ENCODE measurements around the gene EEF1AKMT2.
"Not testable (repeated sequence)": the region's sequence is repeated elsewhere in the genome, so short reads cannot be mapped to it uniquely, and the experiment has no call there.

EEF1AKMT2 gene

DNA sequence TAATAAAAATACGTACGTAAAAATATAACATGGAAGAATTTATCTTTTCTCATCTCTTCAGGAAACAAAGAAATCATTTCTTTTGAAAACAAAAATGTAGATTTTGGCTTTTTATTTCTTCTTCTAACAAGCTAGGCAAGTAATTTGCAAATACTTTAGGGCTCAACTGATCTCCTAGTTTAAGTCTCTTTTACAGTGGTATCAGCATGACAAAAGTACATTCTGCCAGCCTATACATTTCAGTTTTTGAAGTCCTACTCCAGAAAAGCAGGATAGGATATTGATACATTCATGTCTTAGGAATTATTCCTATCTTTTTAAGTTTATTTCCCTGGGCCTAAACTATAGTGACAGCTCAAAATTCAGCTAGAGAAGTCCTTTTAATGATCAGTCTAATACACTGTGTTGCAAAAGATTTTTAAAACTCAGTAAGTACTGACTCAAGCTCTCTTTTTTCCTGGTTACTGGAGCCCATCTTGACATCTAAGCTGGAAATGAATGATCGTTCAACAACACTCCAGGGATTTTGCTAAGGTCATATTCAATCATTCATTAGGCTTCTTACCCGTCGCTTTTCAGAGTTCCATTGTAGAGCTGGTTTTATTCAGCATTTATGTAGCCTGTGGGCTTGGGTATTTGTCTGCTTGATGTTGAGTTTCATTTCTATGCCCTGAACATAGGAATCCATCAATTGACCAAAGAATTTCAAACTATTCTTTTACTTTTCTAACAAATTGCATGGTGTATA, 35.4 kb downstream of the EEF1AKMT2 start:
- Histone ChIP-seq H2AFZ (ENCODE audit: low read length, unreplicated experiment) (no peak overlapping the region), H3K36me3 (ENCODE audit: insufficient read depth, low read length) (peaks cover 4% of the 10 kb centered on the region; the same call in 1 of the 2 replicates), H3K4me3 (ENCODE audit: low read depth, low read length) (no peak overlapping the region), H3K27ac (ENCODE audit: low read depth, low read length) (no peak overlapping the region), H3K27me3 (ENCODE audit: insufficient read depth, low read length) (no peaks in the 10 kb centered on the region), H3K79me2 (ENCODE audit: control insufficient read depth, insufficient read depth, low read length, unreplicated experiment) (no peaks in the 10 kb centered on the region), H3K4me1 (ENCODE audit: control insufficient read depth, insufficient read depth, low read length, unreplicated experiment) (no peaks in the 10 kb centered on the region)

DNA sequence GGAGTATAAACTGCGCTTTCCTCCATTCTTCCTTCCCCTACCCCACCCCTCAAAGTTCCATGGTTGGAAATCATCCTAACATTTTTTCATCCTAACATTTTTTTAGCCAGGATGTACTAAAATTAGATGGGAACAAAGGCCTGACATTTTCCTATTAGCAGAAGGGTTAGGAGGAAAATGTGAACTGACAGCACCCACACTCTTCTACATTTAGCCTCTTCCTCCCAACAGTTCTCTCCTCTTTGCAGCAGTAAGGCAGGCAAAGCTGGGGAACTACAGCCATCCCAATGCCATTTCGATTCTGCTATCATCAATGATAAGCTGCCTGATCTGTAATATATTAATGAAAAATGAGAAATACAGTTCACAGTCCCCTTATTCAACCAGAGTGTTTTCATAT, 36.1 kb downstream of the EEF1AKMT2 start:
- H3K27ac ChIP-seq (ENCODE audit: low read depth, low read length), result no peak overlapping the region
- peaks cover 4% of the 10 kb centered on the region; the same call in 1 of the 2 replicates for H3K36me3 ChIP-seq (ENCODE audit: insufficient read depth, low read length)
- no peak overlapping the region for H2AFZ ChIP-seq (ENCODE audit: low read length, unreplicated experiment)
- no peaks in the 10 kb centered on the region for H3K79me2 ChIP-seq (ENCODE audit: control insufficient read depth, insufficient read depth, low read length, unreplicated experiment)
- H3K4me1 ChIP-seq (ENCODE audit: control insufficient read depth, insufficient read depth, low read length, unreplicated experiment), result no peaks in the 10 kb centered on the region
- no peaks in the 10 kb centered on the region for H3K27me3 ChIP-seq (ENCODE audit: insufficient read depth, low read length)
- no peak overlapping the region for H3K4me3 ChIP-seq (ENCODE audit: low read depth, low read length)

DNA sequence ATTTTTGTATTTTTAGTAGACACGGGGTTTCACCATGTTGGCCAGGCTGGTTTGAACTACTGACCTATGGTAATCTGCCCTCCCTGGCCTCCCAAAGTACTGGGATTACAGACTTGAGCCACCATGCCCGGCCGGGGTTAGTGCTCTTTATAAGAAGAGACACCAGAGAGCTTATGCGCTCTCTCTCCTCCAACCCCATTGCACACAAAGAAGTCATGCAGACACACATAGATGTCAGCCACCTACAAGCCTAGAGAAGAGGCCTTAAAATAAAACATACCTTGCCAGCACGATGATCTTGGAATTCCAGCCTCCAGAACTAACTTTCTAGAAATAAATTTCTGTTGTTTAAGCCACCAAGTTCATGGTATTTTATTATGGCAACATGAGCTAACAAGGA, 37.5 kb downstream of the EEF1AKMT2 start:
- H3K36me3 ChIP-seq (ENCODE audit: insufficient read depth, low read length), result peaks cover 4% of the 10 kb centered on the region; the same call in 1 of the 2 replicates
- H3K27me3 ChIP-seq (ENCODE audit: insufficient read depth, low read length), result no peaks in the 10 kb centered on the region
- H3K79me2 ChIP-seq (ENCODE audit: control insufficient read depth, insufficient read depth, low read length, unreplicated experiment), result no peaks in the 10 kb centered on the region
- peaks cover under 1% of the 10 kb centered on the region for H3K4me1 ChIP-seq (ENCODE audit: control insufficient read depth, insufficient read depth, low read length, unreplicated experiment)
- no peak overlapping the region for H3K4me3 ChIP-seq (ENCODE audit: low read depth, low read length)
- H2AFZ ChIP-seq (ENCODE audit: low read length, unreplicated experiment), result no peak overlapping the region
- H3K27ac ChIP-seq (ENCODE audit: low read depth, low read length), result no peak overlapping the region

DNA sequence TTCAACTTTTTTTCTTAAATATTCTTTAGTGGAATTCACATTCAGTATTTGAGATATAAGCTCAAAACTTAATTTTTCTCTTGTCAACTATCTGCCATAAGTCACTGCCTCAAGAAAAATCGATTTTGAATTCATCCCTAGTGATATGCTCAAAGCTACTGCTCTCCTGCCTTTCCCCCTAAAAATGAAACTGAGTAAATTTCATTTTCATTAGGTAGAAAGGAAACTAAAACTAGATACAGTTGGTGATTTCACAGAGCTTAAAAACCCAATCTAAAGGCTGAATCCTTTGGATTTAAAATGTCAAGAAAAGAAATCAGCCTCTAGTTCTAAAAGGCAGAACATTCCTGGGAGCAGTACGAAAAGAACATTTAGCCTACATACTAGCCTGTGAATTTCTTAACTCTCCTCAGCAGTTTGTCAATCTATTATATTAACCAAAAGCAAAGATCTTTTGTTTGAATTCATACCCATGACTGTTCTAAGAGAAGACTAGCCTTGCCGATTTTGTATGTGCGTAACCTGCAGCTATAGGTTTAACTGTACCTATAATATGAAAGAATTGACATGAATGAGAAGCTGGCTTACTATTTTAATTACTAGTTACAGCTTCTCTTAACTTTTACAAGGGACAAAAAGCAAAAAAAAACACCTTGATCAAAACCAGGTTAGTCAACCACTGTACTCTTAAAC, 42.6 kb downstream of the EEF1AKMT2 start:
- H2AFZ ChIP-seq (ENCODE audit: low read length, unreplicated experiment), result no peak overlapping the region
- H3K27ac ChIP-seq (ENCODE audit: low read depth, low read length), result no peak overlapping the region
- no peaks in the 10 kb centered on the region for H3K36me3 ChIP-seq (ENCODE audit: insufficient read depth, low read length)
- no peaks in the 10 kb centered on the region for H3K79me2 ChIP-seq (ENCODE audit: control insufficient read depth, insufficient read depth, low read length, unreplicated experiment)
- peaks cover 21% of the 10 kb centered on the region for H3K4me1 ChIP-seq (ENCODE audit: control insufficient read depth, insufficient read depth, low read length, unreplicated experiment)
- no peaks in the 10 kb centered on the region for H3K27me3 ChIP-seq (ENCODE audit: insufficient read depth, low read length)
- H3K4me3 ChIP-seq (ENCODE audit: low read depth, low read length), result no peak overlapping the region

DNA sequence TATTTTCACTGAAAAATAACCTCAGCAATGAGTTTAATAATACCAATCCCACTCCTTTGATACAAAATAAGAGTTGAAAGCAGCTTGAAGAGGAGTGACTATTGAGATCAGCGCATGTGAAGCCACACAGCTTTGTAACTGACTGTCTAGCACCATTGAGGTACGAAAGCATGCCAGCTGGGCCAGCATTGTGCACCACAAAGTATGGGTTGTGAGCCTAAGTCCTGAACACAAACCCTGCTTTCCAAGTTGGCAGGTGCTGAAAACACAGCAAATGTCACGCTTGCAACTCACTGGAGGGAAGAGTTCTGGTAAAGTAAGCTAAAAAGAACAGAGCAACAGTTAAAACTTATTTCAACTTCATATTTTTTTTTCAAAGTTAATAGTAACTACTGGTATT, 43.5 kb downstream of the EEF1AKMT2 start:
- Histone ChIP-seq H3K4me1 (ENCODE audit: control insufficient read depth, insufficient read depth, low read length, unreplicated experiment) (peaks cover 21% of the 10 kb centered on the region), H3K27me3 (ENCODE audit: insufficient read depth, low read length) (no peaks in the 10 kb centered on the region), H2AFZ (ENCODE audit: low read length, unreplicated experiment) (no peak overlapping the region), H3K79me2 (ENCODE audit: control insufficient read depth, insufficient read depth, low read length, unreplicated experiment) (no peaks in the 10 kb centered on the region), H3K4me3 (ENCODE audit: low read depth, low read length) (no peak overlapping the region), H3K36me3 (ENCODE audit: insufficient read depth, low read length) (no peaks in the 10 kb centered on the region), H3K27ac (ENCODE audit: low read depth, low read length) (no peak overlapping the region)

DNA sequence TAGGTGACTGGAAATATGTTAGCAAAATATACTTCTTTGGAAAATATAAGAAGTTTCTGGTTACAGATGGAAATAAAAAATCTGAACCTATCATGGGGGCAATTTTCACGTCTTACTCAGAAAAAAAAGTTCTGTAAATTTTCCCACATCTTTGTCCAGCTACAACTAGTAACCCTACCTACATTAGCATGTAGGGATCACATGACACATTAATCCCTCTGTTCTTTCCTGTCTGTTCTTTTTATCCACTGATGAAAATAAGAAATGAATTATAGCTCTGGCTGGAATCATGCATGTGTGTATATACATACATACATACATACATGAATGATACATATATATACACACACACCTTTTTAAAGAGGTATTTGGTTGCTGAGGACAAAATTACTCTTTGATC, 43.9 kb downstream of the EEF1AKMT2 start:
- H3K4me3 ChIP-seq (ENCODE audit: low read depth, low read length), result no peak overlapping the region
- no peaks in the 10 kb centered on the region for H3K36me3 ChIP-seq (ENCODE audit: insufficient read depth, low read length)
- no peaks in the 10 kb centered on the region for H3K27me3 ChIP-seq (ENCODE audit: insufficient read depth, low read length)
- no peak overlapping the region for H3K27ac ChIP-seq (ENCODE audit: low read depth, low read length)
- no peak overlapping the region for H2AFZ ChIP-seq (ENCODE audit: low read length, unreplicated experiment)
- H3K79me2 ChIP-seq (ENCODE audit: control insufficient read depth, insufficient read depth, low read length, unreplicated experiment), result peaks cover 4% of the 10 kb centered on the region
- H3K4me1 ChIP-seq (ENCODE audit: control insufficient read depth, insufficient read depth, low read length, unreplicated experiment), result peaks cover 21% of the 10 kb centered on the region

DNA sequence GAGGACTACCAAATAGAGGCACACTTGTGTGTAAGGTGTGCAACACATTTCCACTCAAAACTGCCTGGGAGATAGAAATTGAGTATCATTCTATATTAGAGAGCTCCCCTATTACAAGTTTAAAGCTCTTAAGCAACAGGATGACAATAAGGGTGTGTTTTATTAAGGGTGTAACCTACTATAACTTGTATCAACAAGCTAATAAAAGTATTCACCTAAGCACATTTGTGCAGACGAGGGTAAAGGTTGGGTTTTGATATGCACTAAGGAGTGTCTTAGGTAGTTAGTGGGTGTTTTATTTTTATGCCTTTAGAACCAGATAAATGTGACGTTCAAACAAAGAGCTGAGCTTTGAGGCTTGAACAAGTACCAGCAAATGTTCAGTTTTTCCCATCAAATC, 44.7 kb downstream of the EEF1AKMT2 start:
- H3K36me3 ChIP-seq (ENCODE audit: insufficient read depth, low read length), result no peaks in the 10 kb centered on the region
- no peak overlapping the region for H3K4me3 ChIP-seq (ENCODE audit: low read depth, low read length)
- H3K79me2 ChIP-seq (ENCODE audit: control insufficient read depth, insufficient read depth, low read length, unreplicated experiment), result peaks cover 6% of the 10 kb centered on the region
- no peaks in the 10 kb centered on the region for H3K27me3 ChIP-seq (ENCODE audit: insufficient read depth, low read length)
- no peak overlapping the region for H2AFZ ChIP-seq (ENCODE audit: low read length, unreplicated experiment)
- H3K4me1 ChIP-seq (ENCODE audit: control insufficient read depth, insufficient read depth, low read length, unreplicated experiment), result peaks cover 23% of the 10 kb centered on the region
- H3K27ac ChIP-seq (ENCODE audit: low read depth, low read length), result no peak overlapping the region

DNA sequence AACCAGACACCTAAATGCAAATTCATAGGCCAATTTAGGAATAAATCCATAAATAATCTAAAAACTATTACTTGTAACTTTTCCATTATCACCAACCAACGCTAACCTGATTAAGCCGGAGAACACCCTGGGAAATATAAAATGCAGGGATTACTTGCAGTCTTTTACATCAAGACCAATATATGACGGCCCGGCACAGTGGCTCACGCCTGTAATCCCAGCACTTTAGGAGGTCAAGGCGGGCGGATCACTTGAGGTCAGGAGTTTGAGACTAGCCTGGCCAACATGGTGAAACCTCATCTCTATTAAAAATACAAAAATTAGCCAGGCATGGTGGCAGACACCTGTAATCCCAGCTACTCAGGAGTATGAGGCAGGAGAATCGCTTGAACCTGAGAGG, 45.2 kb downstream of the EEF1AKMT2 start:
- H2AFZ ChIP-seq (ENCODE audit: low read length, unreplicated experiment); H3K27ac ChIP-seq (ENCODE audit: low read depth, low read length): not testable (repeated sequence)

DNA sequence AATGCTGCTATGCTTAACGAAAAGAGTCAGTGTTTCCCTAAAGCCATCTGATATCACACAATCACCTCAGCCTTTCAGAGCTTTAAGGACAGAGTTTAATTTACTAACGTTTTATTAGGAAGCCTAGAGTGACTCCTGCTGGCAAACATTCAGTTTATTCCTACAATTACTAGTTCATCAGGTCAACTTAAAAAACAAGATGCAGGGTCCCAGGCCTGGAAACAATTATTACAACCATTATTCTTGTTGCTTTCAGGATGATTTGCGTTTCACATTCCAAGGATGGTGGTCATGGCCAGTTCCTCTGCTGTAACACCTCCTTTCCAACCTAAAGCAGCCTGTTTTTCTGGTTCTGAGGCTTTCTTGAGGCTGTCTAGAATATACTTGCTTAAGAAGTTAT, 46.0 kb downstream of the EEF1AKMT2 start:
- H3K4me1 ChIP-seq (ENCODE audit: control insufficient read depth, insufficient read depth, low read length, unreplicated experiment), result peaks cover 35% of the 10 kb centered on the region
- peaks cover 9% of the 10 kb centered on the region for H3K79me2 ChIP-seq (ENCODE audit: control insufficient read depth, insufficient read depth, low read length, unreplicated experiment)
- no peaks in the 10 kb centered on the region for H3K27me3 ChIP-seq (ENCODE audit: insufficient read depth, low read length)
- H3K27ac ChIP-seq (ENCODE audit: low read depth, low read length), result peak overlapping the region; percentile 68
- no peak overlapping the region for H3K4me3 ChIP-seq (ENCODE audit: low read depth, low read length)
- no peak overlapping the region for H2AFZ ChIP-seq (ENCODE audit: low read length, unreplicated experiment)
- no peaks in the 10 kb centered on the region for H3K36me3 ChIP-seq (ENCODE audit: insufficient read depth, low read length)

More for the DNA sequence above, 45.2 kb downstream of the EEF1AKMT2 start:
- H3K4me3 ChIP-seq (ENCODE audit: low read depth, low read length); H3K36me3 ChIP-seq (ENCODE audit: insufficient read depth, low read length); H3K27me3 ChIP-seq (ENCODE audit: insufficient read depth, low read length); H3K79me2 ChIP-seq (ENCODE audit: control insufficient read depth, insufficient read depth, low read length, unreplicated experiment): not testable (repeated sequence)
- peaks cover 29% of the 10 kb centered on the region for H3K4me1 ChIP-seq (ENCODE audit: control insufficient read depth, insufficient read depth, low read length, unreplicated experiment)

DNA sequence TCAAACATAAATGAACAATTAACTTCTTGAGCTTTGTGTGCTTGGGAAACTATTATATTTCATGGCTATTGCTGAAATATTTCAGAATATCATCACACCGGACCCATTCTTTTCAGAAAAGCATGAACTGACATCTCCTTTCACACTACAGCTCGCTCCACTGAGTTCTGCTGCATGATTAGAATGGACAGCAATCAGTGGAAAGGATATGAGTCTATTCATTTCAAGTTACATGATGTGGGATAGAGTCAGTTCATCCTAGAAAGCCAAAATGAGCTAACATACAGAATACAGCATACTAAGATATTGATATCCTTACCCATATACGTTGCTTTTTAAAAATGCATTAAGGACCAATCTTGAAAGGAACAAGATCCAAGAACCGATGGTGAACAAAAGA, 46.4 kb downstream of the EEF1AKMT2 start:
- Histone ChIP-seq H3K79me2 (ENCODE audit: control insufficient read depth, insufficient read depth, low read length, unreplicated experiment) (peaks cover 13% of the 10 kb centered on the region), H3K27ac (ENCODE audit: low read depth, low read length) (peak overlapping the region; percentile 68), H3K36me3 (ENCODE audit: insufficient read depth, low read length) (no peaks in the 10 kb centered on the region), H3K4me1 (ENCODE audit: control insufficient read depth, insufficient read depth, low read length, unreplicated experiment) (peaks cover 39% of the 10 kb centered on the region), H3K27me3 (ENCODE audit: insufficient read depth, low read length) (no peaks in the 10 kb centered on the region), H2AFZ (ENCODE audit: low read length, unreplicated experiment) (no peak overlapping the region), H3K4me3 (ENCODE audit: low read depth, low read length) (peak overlapping the region; percentile 70)

All from ACC112 (cell line).